Measurements from ENCODE around the gene CA7. TPM values are rescaled to one million over a fixed set of nuclear protein-coding genes. Genes with fewer than 3 reads are reported as not detected.

The CA7 gene
- total and polyA plus RNA-seq, 3 experiments from 2014 or later, result not detected

- CTCF ChIA-PET, result interaction anchor here (1.0 to 2.0 kb wide), 2 partner anchors 10 to 47 kb away, joined by 3 to 7 read pairs; partner anchors contain the start of gene NAE1
- H3K9me3 ChIP-seq (ENCODE audit: low read length), result no peaks in the 10 kb centered on the region
- peak overlapping the region in 6 of 7 donors; percentile 1 to 77 (median 46) for H3K4me3 Mint-ChIP-seq
- H3K27ac ChIP-seq (ENCODE audit: low read depth, low read length), result no peak overlapping the region
- no peaks in the 10 kb centered on the region for H3K27me3 Mint-ChIP-seq
- POLR2A ChIA-PET, result no interaction called here
- no peak overlapping the region for H3K4me3 ChIP-seq (ENCODE audit: low read length)
- no peaks in the 10 kb centered on the region for H3K27me3 ChIP-seq (ENCODE audit: insufficient read depth, low read length, poor library complexity, severe bottlenecking)
- H3K36me3 Mint-ChIP-seq, result peaks cover 0 to 5% (median 0%) of the 10 kb centered on the region in 3 donors
- H3K4me1 ChIP-seq (ENCODE audit: insufficient read depth, low read length), result peaks cover 32% of the 10 kb centered on the region
- H3K4me1 Mint-ChIP-seq, result peaks cover 38 to 52% (median 52%) of the 10 kb centered on the region in 3 donors
- peak overlapping the region in 3 of 8 donors; percentile 0 to 38 (median 32) for H3K27ac Mint-ChIP-seq
- no peaks in the 10 kb centered on the region for H3K36me3 ChIP-seq (ENCODE audit: insufficient read depth, low read length)
- DNase-seq, result no peak
- H3K9me3 Mint-ChIP-seq, result no peaks in the 10 kb centered on the region
These were observed 33.9 kb downstream of the CA7 start for GRCh38 chr16:66878067-66878466.

DNA sequence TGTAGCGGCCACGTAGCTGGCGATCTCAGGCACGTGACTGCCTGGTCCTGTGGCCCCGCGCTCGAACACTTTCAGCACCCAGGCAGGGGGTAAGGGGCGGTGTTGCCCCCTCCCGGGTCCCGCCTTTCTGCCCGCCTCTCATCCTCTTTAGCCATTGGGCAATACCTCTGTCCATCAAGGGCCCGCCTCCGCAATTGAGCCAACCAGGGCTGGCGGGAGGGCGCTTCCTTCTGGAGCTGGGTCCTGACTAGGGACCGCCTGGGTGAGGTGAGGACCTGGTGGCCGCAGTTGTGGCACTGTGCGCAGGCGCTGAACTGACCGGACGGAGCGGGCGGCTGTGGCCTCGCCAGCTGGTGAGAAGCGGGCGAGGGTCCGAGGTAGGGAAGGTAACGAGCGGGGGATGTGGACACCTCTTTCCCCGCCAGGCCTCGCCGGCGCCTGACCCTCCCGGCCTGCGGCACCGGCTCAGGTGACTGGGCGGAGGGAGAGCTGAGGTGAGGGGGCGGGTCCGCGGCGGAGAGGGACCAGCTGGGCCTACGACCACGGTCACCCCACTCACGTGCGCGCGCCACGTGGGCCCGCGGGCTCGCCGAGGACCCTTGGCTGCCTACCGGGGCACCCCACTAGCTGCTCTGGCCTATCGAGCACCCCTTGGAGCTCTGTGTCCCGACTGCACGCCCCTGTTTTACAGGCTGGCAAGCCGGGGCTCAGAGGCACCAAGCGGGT lies 36.2 kb downstream of the CA7 start, which contains the start of gene PDP2:
Gene PDP2 (plus strand): TSS at position 228 of the 726 bp plus-strand sequence. CDS start 3,770 bp downstream, outside the sequence.
- Histone ChIP-seq H3K36me3 (ENCODE audit: insufficient read depth, low read length) (peaks cover 11% of the 10 kb centered on the region), H3K27ac (ENCODE audit: low read depth, low read length) (peak within 1 kb of the TSS; percentile 58), H3K27me3 (ENCODE audit: insufficient read depth, low read length, poor library complexity, severe bottlenecking) (no peaks in the 10 kb centered on the region), H3K9me3 (ENCODE audit: low read length) (no peaks in the 10 kb centered on the region), H3K4me1 (ENCODE audit: insufficient read depth, low read length) (peaks cover 21% of the 10 kb centered on the region), H3K4me3 (ENCODE audit: low read length) (peak within 1 kb of the TSS; percentile 80)
- Mint-ChIP-seq H3K4me1 (peaks cover 25 to 43% (median 41%) of the 10 kb centered on the region in 3 donors), H3K36me3 (peaks cover 1 to 21% (median 5%) of the 10 kb centered on the region in 3 donors), H3K27ac (peak within 1 kb of the TSS; percentile 49 to 99 (median 96)), H3K4me3 (peak within 1 kb of the TSS; percentile 96 to 99 (median 98)), H3K27me3 (no peaks in the 10 kb centered on the region), H3K9me3 (no peaks in the 10 kb centered on the region)
- POLR2A ChIA-PET, result interaction anchor here (0.6 to 1.5 kb wide), 5 partner anchors 12 to 532 kb away, joined by 3 to 9 read pairs (median 4); partner anchors contain the start of gene NAE1
- CTCF ChIA-PET, result interaction anchor here (0.9 to 3.4 kb wide), 10 partner anchors 8 to 63 kb away, joined by 3 to 25 read pairs (median 5); partner anchors contain the start of gene NAE1
- DNase-seq, result peak; percentile 80 to 94 (median 89)

GRCh38 chr16:66881014-66881417 lies 36.8 kb downstream of the CA7 start:
- H3K4me1 Mint-ChIP-seq, result peaks cover 26 to 48% (median 47%) of the 10 kb centered on the region in 3 donors
- Histone ChIP-seq H3K27ac (ENCODE audit: low read depth, low read length) (peak overlapping the region; percentile 58), H3K9me3 (ENCODE audit: low read length) (no peaks in the 10 kb centered on the region), H3K4me3 (ENCODE audit: low read length) (peak overlapping the region; percentile 80), H3K27me3 (ENCODE audit: insufficient read depth, low read length, poor library complexity, severe bottlenecking) (no peaks in the 10 kb centered on the region), H3K36me3 (ENCODE audit: insufficient read depth, low read length) (peaks cover 17% of the 10 kb centered on the region), H3K4me1 (ENCODE audit: insufficient read depth, low read length) (peaks cover 21% of the 10 kb centered on the region)
- peak overlapping the region in 4 of 8 donors; percentile 17 to 51 (median 40) for H3K27ac Mint-ChIP-seq
- H3K36me3 Mint-ChIP-seq, result peaks cover 5 to 27% (median 5%) of the 10 kb centered on the region in 3 donors
- H3K4me3 Mint-ChIP-seq, result peak overlapping the region; percentile 96 to 99 (median 98)
- ChIA-PET POLR2A (interaction anchor here (0.6 to 1.5 kb wide), 7 partner anchors 11 to 531 kb away, joined by 3 to 9 read pairs (median 4); partner anchors contain the start of gene NAE1), CTCF (interaction anchor here (0.9 to 3.4 kb wide), 11 partner anchors 8 to 474 kb away, joined by 3 to 25 read pairs (median 5); partner anchors contain the start of gene NAE1)
- no peak for DNase-seq
- H3K9me3 Mint-ChIP-seq, result no peaks in the 10 kb centered on the region
- H3K27me3 Mint-ChIP-seq, result no peaks in the 10 kb centered on the region

GRCh38 chr16:66881560-66881959 lies 37.3 kb downstream of the CA7 start:
- ChIA-PET POLR2A (interaction anchor here (0.7 to 1.7 kb wide), 4 partner anchors 9 to 272 kb away, joined by 3 to 5 read pairs (median 4); partner anchors contain the start of gene NAE1), CTCF (interaction anchor here (1.1 to 3.4 kb wide), 6 partner anchors 9 to 475 kb away, joined by 3 to 25 read pairs (median 10); partner anchors contain the start of gene NAE1)
- Mint-ChIP-seq H3K27ac (peak overlapping the region in 2 of 8 donors; percentile 56 to 74), H3K4me3 (peak overlapping the region; percentile 72 to 99 (median 97)), H3K4me1 (peaks cover 26 to 50% (median 50%) of the 10 kb centered on the region in 3 donors), H3K27me3 (no peaks in the 10 kb centered on the region), H3K9me3 (no peaks in the 10 kb centered on the region), H3K36me3 (peaks cover 5 to 31% (median 5%) of the 10 kb centered on the region in 3 donors)
- Histone ChIP-seq H3K4me1 (ENCODE audit: insufficient read depth, low read length) (peaks cover 21% of the 10 kb centered on the region), H3K36me3 (ENCODE audit: insufficient read depth, low read length) (peaks cover 17% of the 10 kb centered on the region), H3K4me3 (ENCODE audit: low read length) (no peak overlapping the region), H3K27ac (ENCODE audit: low read depth, low read length) (no peak overlapping the region), H3K9me3 (ENCODE audit: low read length) (no peaks in the 10 kb centered on the region), H3K27me3 (ENCODE audit: insufficient read depth, low read length, poor library complexity, severe bottlenecking) (no peaks in the 10 kb centered on the region)
- DNase-seq, result no peak

- H3K27ac ChIP-seq (ENCODE audit: low read depth, low read length), result no peak overlapping the region
- no peaks in the 10 kb centered on the region for H3K27me3 ChIP-seq (ENCODE audit: insufficient read depth, low read length, poor library complexity, severe bottlenecking)
- peaks cover 17% of the 10 kb centered on the region for H3K36me3 ChIP-seq (ENCODE audit: insufficient read depth, low read length)
- CTCF ChIA-PET, result interaction anchor here (0.6 to 3.4 kb wide), 5 partner anchors 9 to 475 kb away, joined by 3 to 25 read pairs (median 11); partner anchors contain the start of gene NAE1
- no peak overlapping the region for H3K4me3 ChIP-seq (ENCODE audit: low read length)
- DNase-seq, result no peak
- Mint-ChIP-seq H3K27ac (peak overlapping the region in 2 of 8 donors; percentile 56 to 74), H3K27me3 (no peaks in the 10 kb centered on the region), H3K4me1 (peaks cover 28 to 55% (median 54%) of the 10 kb centered on the region in 3 donors), H3K4me3 (peak overlapping the region; percentile 40 to 99 (median 97)), H3K9me3 (no peaks in the 10 kb centered on the region), H3K36me3 (peaks cover 5 to 36% (median 5%) of the 10 kb centered on the region in 3 donors)
- POLR2A ChIA-PET, result interaction anchor here (0.6 to 1.7 kb wide), 5 partner anchors 9 to 272 kb away, joined by 3 to 5 read pairs (median 4); partner anchors contain the start of gene NAE1
- H3K9me3 ChIP-seq (ENCODE audit: low read length), result no peaks in the 10 kb centered on the region
- H3K4me1 ChIP-seq (ENCODE audit: insufficient read depth, low read length), result peaks cover 21% of the 10 kb centered on the region
These were observed 37.8 kb downstream of the CA7 start for GRCh38 chr16:66881964-66882508.

DNA sequence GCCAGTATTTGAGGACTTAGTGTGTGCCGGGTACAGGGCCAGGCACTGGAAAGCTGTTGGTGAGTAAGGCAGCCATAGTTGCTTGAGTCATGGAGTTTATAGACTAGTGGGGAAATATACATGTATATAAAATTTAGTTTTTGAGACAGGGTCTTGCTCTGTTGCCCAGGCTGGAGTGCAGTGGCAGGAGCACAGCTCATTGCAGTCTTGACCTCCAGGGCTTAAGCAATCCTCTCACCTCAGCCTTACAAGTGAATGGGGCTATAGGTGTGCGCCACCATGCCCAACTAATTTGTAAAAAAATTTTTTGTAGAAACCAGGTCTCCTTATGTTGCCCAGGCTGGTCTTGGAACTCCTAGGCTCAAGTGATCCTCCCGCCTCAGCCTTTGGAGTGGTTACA lies 38.5 kb downstream of the CA7 start:
- H3K9me3 Mint-ChIP-seq, result no peaks in the 10 kb centered on the region
- DNase-seq, result no peak
- no peaks in the 10 kb centered on the region for H3K27me3 Mint-ChIP-seq
- H3K36me3 ChIP-seq (ENCODE audit: insufficient read depth, low read length), result peaks cover 17% of the 10 kb centered on the region
- peak overlapping the region in 2 of 7 donors; percentile 24 to 66 for H3K4me3 Mint-ChIP-seq
- H3K4me3 ChIP-seq (ENCODE audit: low read length), result no peak overlapping the region
- H3K9me3 ChIP-seq (ENCODE audit: low read length), result no peaks in the 10 kb centered on the region
- peaks cover 5 to 41% (median 5%) of the 10 kb centered on the region in 3 donors for H3K36me3 Mint-ChIP-seq
- peaks cover 33 to 59% (median 58%) of the 10 kb centered on the region in 3 donors for H3K4me1 Mint-ChIP-seq
- CTCF ChIA-PET, result interaction anchor here (0.6 to 3.4 kb wide), 4 partner anchors 10 to 71 kb away, joined by 3 to 25 read pairs (median 7); no protein-coding TSS in a partner anchor
- peaks cover 21% of the 10 kb centered on the region for H3K4me1 ChIP-seq (ENCODE audit: insufficient read depth, low read length)
- H3K27ac Mint-ChIP-seq, result peak overlapping the region in 2 of 8 donors; percentile 18 to 38
- no peak overlapping the region for H3K27ac ChIP-seq (ENCODE audit: low read depth, low read length)
- no peaks in the 10 kb centered on the region for H3K27me3 ChIP-seq (ENCODE audit: insufficient read depth, low read length, poor library complexity, severe bottlenecking)
- POLR2A ChIA-PET, result interaction anchor here (1.7 kb wide), 1 partner anchor 10 kb away, joined by 5 read pairs; no protein-coding TSS in a partner anchor

GRCh38 chr16:66885491-66885890 lies 41.3 kb downstream of the CA7 start:
- Histone ChIP-seq H3K27me3 (ENCODE audit: insufficient read depth, low read length, poor library complexity, severe bottlenecking) (no peaks in the 10 kb centered on the region), H3K36me3 (ENCODE audit: insufficient read depth, low read length) (peaks cover 17% of the 10 kb centered on the region), H3K4me3 (ENCODE audit: low read length) (no peak overlapping the region), H3K27ac (ENCODE audit: low read depth, low read length) (no peak overlapping the region), H3K9me3 (ENCODE audit: low read length) (no peaks in the 10 kb centered on the region), H3K4me1 (ENCODE audit: insufficient read depth, low read length) (peaks cover 16% of the 10 kb centered on the region)
- Mint-ChIP-seq H3K27ac (peak overlapping the region in 1 of 8 donors; percentile 5), H3K27me3 (no peaks in the 10 kb centered on the region), H3K36me3 (peaks cover 5 to 43% (median 5%) of the 10 kb centered on the region in 3 donors), H3K4me1 (peaks cover 22 to 46% (median 38%) of the 10 kb centered on the region in 3 donors), H3K4me3 (peak overlapping the region in 1 of 7 donors; percentile 16), H3K9me3 (no peaks in the 10 kb centered on the region)
- CTCF ChIA-PET, result interaction anchor here (1.3 to 1.7 kb wide), 2 partner anchors 13 to 17 kb away, joined by 3 to 5 read pairs; no protein-coding TSS in a partner anchor
- POLR2A ChIA-PET, result no interaction called here
- DNase-seq, result no peak

Measured in CD8-positive, alpha-beta memory T cell (primary cell).